GM21423 (cell line): ENCODE results near the gene CENPB.

Source experiments
- ATAC-seq: cut with Tn5 transposase; IDR thresholded peaks from one replicate; pipeline ENCODE4 v1.9.1; 2021; ENCODE audit warnings: mild to moderate bottlenecking, moderate library complexity; ENCODE audit not compliant: unreplicated experiment

The CENPB gene

DNA sequence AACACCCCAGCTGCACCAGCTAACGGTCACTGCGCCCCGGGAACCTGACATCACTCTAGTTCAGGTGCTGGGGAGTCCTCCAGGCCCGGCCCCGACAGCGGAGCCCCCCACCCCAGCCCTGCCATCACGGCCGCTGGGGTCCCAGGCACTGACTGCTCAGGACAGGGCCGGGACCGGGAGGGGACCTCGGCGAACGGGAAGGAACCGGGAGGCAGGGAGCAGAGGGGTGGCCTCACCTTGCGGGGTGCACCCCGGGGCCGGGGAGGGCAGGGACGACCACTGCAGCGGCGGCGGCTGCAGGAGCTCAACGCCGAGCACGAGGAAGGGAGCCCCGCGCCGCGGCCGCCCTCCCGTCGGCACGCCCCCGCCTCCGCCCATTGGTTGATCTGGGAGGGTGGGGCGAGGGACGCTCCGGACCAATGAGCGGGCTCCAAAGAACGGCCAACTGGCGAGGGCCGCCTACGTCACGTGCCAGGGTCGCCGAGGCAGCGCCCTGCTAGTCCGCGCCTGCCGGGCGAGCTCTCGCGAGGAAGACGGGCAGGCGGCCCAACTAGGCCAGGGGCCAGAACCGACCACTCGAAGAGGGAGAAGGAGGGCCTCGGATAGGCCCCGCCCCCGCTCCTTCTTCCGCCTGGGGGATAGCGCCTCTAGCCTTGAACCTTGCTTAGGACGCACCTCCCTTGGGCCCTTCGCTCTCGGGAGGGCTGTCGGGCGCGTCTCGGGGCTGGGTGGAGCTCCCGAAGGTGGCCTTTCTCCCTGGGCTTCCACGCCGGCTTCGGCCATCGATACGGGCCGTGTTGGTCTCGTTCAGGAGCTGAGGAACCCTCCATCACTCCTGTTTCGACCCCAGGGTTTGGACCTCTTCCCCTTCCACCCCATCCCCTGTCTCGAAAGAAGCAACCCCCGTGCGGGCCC lies 18.9 kb downstream of the CENPB start, which contains the start of gene ADISSP:
TSS of gene ADISSP (minus strand) at position 327 of the 915 bp plus-strand sequence. CDS start 7,653 bp downstream, outside the sequence.
- peak; percentile 91 for ATAC-seq

DNA sequence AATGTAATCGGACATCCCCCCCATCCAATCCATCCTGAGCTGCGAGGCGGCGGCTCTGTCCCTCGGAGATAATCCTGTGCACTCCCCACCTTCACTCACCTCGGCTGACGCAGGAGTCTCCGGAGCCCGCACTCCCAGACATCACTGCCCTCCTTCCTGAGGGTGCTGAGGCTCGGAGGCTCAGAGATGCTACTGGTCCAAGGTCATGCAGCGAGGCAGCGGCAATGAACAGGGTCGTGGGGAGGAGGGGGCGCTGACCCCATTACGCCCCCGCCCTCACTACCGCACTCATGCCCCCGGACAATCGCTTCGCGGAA lies 19.5 kb downstream of the CENPB start:
- no peak for ATAC-seq

DNA sequence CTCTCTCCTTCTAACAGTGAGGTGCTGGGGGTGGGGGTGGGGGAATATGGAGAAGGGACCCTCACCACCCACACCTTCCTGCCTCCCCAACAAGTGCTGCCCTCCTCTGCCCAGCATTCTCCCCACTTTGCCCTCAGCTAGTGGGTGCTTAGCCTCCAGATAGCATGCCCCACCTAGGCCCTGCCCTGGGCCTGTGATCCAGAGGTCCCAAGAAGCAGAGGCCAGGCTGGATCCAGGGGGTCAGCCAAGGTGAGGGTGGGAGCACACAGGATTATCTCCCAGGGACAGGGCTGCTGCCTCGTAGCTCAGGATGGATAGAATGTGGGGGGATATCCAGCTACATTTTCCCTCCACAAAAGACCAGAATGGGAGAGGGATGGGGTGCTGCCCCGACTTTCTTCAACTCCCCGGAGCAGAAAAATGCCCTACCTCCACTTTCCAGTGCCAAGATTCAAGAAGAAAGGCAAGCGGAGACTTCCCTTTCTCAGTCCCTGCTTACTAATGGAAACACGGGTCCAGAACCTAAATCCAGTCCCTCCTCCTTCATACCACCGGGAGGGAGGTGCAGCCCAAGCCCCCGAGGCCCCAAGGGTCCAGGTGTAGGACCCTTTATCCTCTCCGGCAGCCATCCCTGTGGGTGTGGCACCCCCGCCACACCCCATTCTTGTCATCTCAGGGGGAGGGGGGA lies 20.0 kb downstream of the CENPB start:
- ATAC-seq: no peak

DNA sequence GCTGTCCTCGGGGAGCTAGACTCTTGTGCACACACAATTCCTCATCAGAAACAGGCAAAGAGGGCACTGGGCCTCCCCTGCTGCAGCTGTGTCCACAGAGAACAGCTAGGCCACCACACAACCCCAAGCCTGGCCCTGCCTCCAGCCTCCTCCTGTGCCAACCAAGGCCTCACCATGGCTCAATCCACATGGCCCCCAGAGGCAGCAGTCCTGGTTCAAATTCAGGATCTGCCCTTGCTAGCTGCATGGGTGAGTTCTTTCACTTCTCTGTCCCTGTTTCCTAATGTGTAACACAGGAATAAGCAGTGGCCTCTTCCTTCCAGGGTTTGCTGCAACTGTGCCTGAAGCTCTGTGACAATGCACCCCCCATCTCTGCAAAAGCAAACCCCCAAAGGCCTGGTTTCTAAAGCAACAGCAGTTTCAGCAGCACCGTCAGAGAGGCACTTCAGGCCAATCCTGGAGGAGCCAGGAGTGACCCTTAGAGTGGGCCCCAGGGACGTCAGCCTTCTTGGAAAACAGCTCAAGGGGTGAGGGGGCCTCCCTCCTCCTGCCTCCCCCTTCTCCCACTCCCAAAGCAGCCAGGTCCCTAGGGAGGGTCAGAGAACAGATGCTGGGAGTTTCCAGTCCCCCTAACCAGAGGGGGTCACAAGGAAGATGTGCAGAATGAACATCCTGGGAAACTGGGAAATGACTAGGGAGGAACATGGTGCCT lies 21.2 kb downstream of the CENPB start:
- no peak for ATAC-seq

DNA sequence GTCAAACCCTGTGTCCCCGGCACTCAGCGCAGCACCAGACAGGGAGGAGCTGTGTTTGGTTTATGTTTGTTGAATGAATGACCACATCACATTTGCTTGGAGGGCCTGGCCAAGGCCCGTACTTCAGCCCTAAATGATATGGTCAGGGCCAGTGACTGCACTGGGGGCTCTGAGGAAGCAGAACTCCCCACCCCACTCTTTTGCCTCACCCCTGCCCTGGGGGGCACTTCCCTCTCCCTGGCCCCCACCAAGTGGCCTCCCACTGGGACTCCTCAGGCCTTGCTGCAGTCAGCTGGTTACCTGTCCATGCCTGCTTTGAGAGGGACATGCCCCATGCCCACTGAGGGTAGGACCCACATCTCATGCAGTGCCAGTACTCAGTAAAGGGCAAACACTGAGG lies 21.9 kb downstream of the CENPB start:
- ATAC-seq: no peak

DNA sequence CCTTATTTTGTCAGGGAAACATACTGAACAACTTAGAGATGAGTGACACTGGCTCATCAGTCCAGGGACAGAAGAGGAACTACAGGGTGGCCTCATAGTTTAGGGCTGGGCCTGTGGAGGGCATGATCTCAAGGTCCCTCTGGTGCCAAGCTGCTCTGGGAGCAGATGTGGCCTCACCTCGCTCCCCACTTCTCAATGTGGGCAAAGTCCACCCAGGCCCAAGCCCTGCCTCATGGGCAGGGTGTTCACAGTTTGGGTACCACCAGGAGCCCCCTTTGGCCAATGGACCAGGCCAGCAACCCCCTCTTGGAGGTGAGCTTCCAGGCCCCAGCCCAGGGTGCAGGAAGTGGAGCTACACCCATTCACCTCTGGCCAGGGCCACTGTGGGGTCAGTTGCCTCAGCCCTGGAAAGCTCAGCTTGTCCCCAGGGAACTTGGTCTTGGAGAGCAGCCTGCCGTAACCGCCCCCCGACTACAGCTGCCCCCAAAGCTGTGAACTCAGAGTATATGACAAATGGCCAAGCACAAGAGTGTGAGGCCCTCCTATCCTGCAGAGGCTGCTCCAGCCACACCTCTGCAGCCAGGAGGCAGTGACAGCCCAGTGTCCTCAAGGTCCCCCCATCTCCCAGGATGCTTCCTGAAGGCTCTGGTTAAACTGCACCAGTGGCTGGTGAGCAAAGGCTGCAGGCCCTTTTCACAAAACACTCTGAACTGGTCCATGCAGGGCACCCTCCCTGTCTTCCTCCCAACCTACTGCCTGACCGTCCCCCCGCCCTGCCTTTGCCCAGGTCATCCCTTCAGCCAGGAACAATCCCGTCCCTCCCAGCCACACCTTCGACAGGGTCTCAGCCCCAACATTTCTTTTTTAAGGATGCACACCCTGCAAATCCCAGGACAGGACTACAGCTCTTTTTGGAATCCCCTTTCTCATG lies 22.6 kb downstream of the CENPB start:
- ATAC-seq: no peak

DNA sequence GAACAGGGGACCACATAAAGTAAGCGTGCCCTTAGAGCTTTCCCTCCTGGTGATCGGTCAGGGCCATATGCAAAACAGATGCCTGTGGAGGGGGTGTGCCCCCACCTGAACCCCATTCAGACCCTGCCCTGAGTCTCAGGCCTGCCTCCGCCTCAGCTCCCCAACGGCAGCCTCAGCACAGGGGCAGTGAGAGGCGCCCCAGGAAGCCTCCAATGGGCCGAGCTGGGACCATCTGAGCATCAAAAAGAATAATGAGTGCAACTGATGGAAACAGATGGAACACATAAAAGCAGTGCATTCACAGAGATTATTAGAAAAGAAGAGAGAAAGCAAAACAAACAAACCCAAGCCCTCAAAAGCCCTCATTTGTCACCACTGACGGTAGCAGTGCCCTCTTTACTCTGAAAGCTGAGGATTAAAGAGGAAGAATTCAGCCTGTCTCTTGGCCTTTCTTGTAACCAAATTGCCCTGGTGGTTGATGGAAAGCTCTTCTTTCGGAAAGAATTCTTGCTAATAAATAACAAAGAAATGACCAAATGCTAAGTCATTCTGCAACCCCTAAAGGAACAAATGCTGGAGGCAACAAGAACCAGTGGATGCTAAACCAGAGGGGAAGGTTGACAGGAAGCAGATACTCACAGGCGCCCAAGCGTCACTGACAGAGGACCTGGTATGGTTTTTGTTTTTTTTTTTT lies 25.7 kb downstream of the CENPB start:
- ATAC-seq: peak; percentile 57

DNA sequence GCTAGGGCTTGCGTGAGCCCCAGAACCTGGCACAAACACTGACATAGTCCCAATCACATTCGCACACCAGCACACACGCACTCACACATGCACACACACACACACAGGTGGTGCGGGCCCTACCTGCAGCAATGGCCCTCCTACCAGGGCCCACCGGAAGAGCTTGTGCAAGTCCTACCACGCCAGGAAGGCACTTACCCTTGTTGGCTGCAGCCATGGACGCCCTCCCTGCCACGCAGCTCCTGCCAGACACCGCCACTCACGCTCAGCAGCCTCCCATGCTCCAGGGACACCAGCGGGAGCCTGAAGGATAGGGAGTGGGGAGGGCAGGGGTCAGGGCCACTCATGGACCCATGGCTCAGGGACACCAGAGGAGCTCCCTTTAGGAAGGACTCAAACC lies 26.7 kb downstream of the CENPB start:
- ATAC-seq: no peak

DNA sequence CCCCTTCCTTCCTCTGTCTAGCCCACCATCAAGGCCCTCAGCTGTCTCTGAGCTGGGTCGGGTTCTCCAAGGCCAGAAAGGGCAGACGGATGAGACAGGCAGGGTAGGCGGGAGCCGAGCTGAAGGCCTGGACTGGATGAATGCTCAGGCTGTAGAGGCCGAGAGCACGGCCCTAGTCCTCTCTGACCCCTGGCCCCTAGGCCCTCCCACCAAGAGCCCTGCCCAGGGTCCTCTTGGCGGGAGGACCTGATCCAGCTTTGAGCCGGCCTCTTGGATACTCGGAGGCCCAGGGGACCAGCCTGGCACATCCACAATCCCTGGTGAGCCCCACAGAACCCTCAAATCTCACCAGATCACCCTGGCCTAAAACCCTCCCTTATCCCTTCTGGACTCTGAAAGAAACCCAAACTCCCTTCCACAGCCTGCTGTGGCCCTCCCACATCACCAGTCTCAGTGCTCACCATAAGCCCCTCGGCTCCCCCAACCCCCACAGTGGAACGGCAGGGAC lies 27.2 kb downstream of the CENPB start:
- no peak for ATAC-seq

DNA sequence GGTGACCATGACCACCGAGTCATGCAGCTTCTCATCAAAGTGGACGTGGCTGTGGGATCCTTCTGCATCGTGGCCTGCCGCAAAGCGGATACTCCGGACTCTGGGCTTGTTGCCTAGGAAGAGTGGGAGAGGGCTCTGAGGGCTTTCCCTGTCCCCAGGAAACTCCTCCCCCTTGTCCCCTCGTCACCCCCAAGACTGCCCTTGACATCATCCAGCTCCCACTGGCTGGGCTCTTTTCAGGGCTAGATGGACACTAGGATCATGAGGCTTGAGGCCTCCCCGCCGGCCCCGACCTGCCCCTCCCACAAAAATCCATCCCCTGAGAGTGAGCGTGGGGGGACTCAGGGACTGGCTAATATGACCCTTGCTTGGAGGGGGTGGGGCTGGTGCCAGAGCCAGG lies 28.0 kb downstream of the CENPB start:
- no peak for ATAC-seq

DNA sequence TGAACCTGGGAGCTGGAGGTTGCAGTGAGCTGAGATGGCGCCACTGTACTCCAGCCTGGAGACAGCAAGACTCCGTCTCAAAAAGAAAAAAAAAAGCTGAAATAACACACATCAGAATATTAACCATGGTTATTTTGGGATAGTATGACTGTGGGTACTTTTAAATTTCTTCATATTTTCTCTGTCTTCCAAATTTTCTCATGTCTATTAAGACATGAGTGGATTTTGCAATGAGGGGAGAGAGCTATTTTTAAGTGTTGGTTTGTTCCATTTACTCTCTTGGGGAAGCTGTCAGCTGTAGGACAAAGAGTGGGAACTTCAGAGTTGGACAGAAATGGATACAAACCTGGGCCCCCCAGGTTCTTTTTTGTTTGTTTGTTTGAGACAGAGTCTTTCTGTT lies 29.3 kb downstream of the CENPB start:
- ATAC-seq: no peak

DNA sequence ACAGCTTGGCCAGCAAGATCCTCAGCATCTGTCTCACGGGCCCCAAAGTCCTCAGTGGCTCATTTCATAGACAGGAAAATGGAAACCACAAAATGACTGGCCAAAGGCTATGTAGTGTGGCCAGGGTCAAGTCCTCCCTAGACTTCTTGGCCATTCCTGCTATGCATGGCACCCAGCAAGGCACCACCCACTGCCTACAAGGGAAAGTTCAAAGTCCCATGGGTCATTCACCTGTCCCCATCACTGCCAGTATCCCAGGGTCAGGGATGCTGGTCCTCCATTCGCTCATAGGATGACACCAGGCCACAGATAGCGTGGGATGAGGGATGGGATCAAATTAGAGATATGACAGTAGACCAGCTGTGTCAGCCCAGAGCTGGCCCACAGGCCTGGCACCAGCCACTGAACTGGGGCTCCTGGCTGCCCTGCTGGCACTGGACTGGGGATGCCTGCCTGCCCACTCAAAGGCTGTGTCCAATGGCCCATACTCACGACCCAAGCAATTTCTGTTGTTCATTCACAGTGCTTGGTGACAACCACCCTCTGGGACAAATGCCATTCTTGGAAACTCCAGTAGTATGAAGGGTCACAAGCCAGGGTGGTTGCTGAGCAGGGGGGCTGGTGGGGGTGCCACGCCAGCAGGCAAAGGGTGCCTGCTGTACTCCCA lies 30.6 kb downstream of the CENPB start:
- ATAC-seq: no peak

DNA sequence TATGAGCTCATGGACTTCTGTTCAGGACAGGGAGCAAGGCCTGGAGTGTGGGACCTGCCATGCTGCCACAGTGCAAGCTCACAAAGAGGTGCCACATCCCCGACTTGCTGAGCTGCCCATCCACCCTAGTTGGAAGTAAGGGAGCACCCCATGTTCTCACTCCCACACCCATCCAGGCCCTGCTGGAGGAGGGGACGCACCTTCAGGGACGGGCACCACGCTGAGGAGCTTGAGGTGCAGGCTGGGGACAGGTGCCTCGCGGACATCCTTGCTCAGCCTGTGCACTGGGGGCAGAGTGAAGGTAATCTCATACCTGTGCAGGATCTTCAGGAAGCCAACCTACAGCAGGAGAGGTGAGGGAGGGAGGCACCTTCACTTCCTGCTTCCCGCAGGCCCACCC lies 31.3 kb downstream of the CENPB start:
- no peak for ATAC-seq

DNA sequence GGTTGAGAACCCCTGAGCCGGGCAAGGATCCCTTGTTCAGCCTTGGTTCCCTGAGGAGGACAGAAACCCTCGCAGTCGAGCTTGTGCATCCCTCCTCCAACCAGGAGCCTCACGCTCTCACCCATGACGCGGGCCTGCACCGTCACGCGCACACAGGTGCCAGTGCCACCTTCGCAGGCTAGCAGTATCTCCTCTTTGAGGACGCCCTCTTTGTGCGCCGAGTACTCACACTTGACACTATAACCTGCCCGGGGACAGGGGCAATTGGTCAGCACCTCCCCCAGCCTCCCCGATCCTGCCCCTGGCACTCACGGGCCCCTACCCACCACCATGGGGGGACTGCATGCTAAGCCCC lies 32.3 kb downstream of the CENPB start:
- no peak for ATAC-seq

DNA sequence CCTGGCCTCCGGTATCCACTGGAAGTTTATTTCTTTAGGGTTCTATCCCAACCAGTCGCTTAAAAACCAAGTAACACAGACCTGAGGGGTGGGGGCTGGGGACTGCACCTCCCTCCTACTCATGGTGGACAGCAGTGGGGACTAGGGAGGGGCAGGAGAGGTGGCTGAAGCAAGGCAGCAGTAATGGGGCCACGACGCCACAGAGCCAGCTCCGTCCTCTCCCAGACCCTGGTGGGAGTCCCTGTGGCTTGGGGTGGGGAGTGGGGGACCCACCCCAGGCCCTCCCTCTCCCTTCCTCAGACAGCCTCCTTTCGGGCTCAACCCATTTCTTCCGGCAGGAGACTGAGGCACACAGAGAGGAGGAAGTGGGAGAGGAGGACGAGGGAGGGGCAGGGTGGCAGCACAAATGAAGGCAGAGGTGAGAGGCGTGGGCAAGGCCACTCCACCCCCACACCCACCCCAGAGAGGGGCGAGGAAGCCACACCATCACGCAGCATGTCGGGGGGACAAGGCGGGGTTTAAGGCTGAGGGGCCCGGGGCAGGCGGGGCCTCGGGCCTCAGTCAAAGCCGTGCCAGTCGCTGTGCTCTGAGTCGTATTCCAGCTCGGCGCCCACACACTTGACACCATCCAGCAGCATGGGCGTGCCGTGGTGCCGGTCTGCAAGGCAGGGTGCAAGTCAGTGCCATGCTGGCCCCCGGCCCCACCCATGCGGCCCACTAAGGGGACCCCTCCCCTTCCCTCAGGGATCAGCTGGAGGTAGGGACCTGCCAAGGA lies 32.9 kb downstream of the CENPB start:
- no peak for ATAC-seq

DNA sequence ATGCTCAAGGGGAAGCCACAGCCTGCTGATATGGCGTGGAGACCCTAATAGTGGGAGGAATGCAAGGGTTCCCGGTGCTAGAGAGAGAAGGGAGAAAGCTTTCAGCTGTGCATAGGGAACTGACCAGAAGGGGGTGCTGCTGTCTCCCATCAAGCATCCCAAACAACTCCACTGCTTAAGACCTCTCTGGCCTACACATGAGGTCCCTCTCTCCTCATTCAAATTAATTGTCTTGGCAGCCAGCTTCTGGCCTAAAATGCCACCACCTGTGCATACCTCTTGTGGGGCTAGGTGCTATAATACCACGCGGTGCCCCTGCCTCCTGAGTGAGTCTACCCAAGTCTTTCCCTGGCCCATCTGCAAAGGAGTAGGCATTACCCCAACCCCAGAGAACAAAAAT lies 33.4 kb downstream of the CENPB start:
- ATAC-seq: no peak

DNA sequence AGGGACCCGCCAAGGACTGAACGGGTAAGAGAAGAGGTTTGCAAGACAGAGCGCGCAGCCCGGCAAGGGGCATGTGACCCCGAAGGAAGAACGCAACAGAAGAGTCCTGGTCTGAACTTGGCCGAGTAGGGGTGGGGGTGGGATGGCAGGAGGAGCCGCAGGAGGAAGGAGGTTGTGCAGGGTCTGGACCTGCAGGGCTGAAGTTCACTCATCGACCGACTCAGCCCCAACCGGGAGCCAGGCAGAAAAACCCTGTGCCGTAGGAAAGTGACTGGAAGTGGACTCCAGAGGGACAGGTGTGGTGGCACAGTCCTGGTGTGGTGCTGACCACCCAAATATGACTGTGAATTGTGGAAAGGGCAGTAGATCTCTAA lies 34.2 kb downstream of the CENPB start:
- no peak for ATAC-seq

DNA sequence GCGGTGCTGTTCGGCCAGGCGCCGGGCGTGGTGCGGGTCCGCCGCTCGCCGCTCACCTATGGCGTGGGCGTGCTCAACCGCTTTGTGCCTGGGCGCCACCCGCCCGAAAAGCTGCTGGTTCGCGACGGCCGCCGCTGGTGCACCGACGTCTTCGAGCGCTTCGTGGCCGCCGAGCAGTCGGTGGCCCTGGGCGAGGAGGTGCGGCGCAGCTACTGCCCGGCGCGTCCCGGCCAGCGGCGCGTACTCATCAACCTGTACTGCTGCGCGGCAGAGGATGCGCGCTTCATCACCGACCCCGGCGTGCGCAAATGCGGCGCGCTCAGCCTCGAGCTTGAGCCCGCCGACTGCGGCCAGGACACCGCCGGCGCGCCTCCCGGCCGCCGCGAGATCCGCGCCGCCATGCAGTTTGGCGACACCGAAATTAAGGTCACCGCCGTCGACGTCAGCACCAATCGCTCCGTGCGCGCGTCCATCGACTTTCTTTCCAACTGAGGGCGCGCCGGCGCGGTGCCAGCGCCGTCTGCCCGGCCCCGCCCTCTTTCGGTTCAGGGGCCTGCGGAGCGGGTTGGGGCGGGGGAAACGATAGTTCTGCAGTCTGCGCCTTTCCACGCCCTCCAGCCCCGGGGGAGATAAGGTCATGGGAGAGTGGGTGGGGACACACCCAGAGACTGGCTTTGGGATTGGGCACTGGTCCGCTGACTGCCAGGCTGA lies 34.7 kb downstream of the CENPB start:
- no peak for ATAC-seq
